Naive thymus-derived CD8-positive, alpha-beta T cell (primary cell): Measurements from ENCODE around the gene TAS2R41. TPM values are rescaled to one million over a fixed set of nuclear protein-coding genes. Genes with fewer than 3 reads are reported as not detected.

Experiments
- ATAC-seq, 2 donors: fragments of 150-1000 bp; cut with Tn5 transposase in 1 of 2; sonication (Bioruptor Pico), chemical (Tn5 transposase) in 1 of 2; 1 replicate in 1 of 2; 2 replicates in 1 of 2; pipeline ENCODE4 v1.10.0; 2021; ENCODE audit warnings: mild to moderate bottlenecking in 2 of 2, moderate library complexity in 2 of 2
- POLR2A ChIA-PET: fragments of 350-600 bp; sonication (Branson Sonifier 250); formaldehyde crosslinking; loops from one replicate; lab custom pipeline; 2021; ENCODE audit warnings: antibody characterized with exemption; lab: Charles Lee
- DNase-seq, 10 donors: peaks; one replicate each; pipeline versions ENCODE4 v3.0.0 to v3.0.0-alpha.2; 2020 to 2022
- H3K27ac Mint-ChIP-seq, 10 donors: one replicate each; pipeline ENCODE4 v1.8.0; 2020 to 2022; ENCODE audit warnings: mild to moderate bottlenecking in 10 of 10, mixed read lengths in 10 of 10, moderate library complexity in 4 of 10, inconsistent platforms in 1 of 10
- H3K27me3 Mint-ChIP-seq, 5 donors: one replicate each; pipeline ENCODE4 v1.8.0; 2021 to 2022; ENCODE audit warnings: mixed read lengths in 5 of 5
- H3K36me3 Mint-ChIP-seq, 3 donors: one replicate each; pipeline ENCODE4 v1.8.0; 2020 to 2022; ENCODE audit warnings: mixed read lengths in 3 of 3, mild to moderate bottlenecking in 2 of 3, inconsistent platforms in 1 of 3
- H3K4me1 Mint-ChIP-seq, 4 donors: one replicate each; pipeline ENCODE4 v1.8.0; 2021 to 2022; ENCODE audit warnings: mixed read lengths in 4 of 4
- H3K4me3 Mint-ChIP-seq, 10 donors: one replicate each; pipeline ENCODE4 v1.8.0; 2020 to 2022; ENCODE audit warnings: mild to moderate bottlenecking in 10 of 10, mixed read lengths in 10 of 10, moderate library complexity in 6 of 10, inconsistent platforms in 1 of 10
- H3K9me3 Mint-ChIP-seq, 9 donors: one replicate each; pipeline ENCODE4 v1.8.0; 2020 to 2022; ENCODE audit warnings: mixed read lengths in 9 of 9, mild to moderate bottlenecking in 3 of 9, inconsistent platforms in 1 of 9, moderate library complexity in 1 of 9
- polyA plus RNA-seq, 3 donors: library from polyadenylated mRNA; unstranded; fragments of 300-500 nt; fragmentation: Illumina TruSeq; gene quantifications; one replicate each; pipeline ENCODE4 v1.2.3, GENCODE V29; 2021
- total RNA-seq, 8 experiments: library from RNA in 2 of 8; stranded (reverse) in 2 of 8; gene quantifications; one replicate each; pipeline ENCODE4 v1.2.3 and lab custom pipeline; 2021 to 2026

The TAS2R41 gene
- total and polyA plus RNA-seq, 5 experiments from 2014 or later, result 0.55 TPM; not detected in 4

- POLR2A ChIA-PET, result no interaction called here
- ATAC-seq (no peak), DNase-seq (no peak)
- H3K4me1 Mint-ChIP-seq, result peaks cover 0 to 10% (median 7%) of the 10 kb centered on the region in 4 donors
- H3K9me3 Mint-ChIP-seq, result no peaks in the 10 kb centered on the region
- H3K27me3 Mint-ChIP-seq, result no peaks in the 10 kb centered on the region
- H3K4me3 Mint-ChIP-seq, result no peak overlapping the region
- peaks cover 0 to 19% (median 4%) of the 10 kb centered on the region in 3 donors for H3K36me3 Mint-ChIP-seq
- H3K27ac Mint-ChIP-seq, result no peak overlapping the region
Observed at GRCh38 chr7:143444785-143445184, 32.9 kb upstream of the TAS2R41 start.

- DNase-seq, result no peak
- ATAC-seq, result no peak
- H3K9me3 Mint-ChIP-seq, result no peaks in the 10 kb centered on the region
- no peak overlapping the region for H3K27ac Mint-ChIP-seq
- POLR2A ChIA-PET, result no interaction called here
- peaks cover 0 to 17% (median 15%) of the 10 kb centered on the region in 3 donors for H3K36me3 Mint-ChIP-seq
- H3K4me3 Mint-ChIP-seq, result no peak overlapping the region
- H3K27me3 Mint-ChIP-seq, result no peaks in the 10 kb centered on the region
- peaks cover 2 to 10% (median 6%) of the 10 kb centered on the region in 4 donors for H3K4me1 Mint-ChIP-seq
Observed at GRCh38 chr7:143447466-143447865, 30.2 kb upstream of the TAS2R41 start.

- no peak for DNase-seq
- Mint-ChIP-seq H3K27me3 (no peaks in the 10 kb centered on the region), H3K27ac (no peak overlapping the region), H3K4me3 (no peak overlapping the region), H3K4me1 (peaks cover 12 to 20% (median 14%) of the 10 kb centered on the region in 4 donors), H3K36me3 (peaks cover 0 to 18% (median 13%) of the 10 kb centered on the region in 3 donors), H3K9me3 (no peaks in the 10 kb centered on the region)
- ATAC-seq, result no peak
- POLR2A ChIA-PET, result no interaction called here
Observed at GRCh38 chr7:143448429-143448828, 29.2 kb upstream of the TAS2R41 start.

GRCh38 chr7:143449793-143450192, 27.9 kb upstream of the TAS2R41 start:
- no peaks in the 10 kb centered on the region for H3K27me3 Mint-ChIP-seq
- DNase-seq, result no peak
- no peak overlapping the region for H3K4me3 Mint-ChIP-seq
- H3K36me3 Mint-ChIP-seq, result peaks cover 0 to 18% (median 13%) of the 10 kb centered on the region in 3 donors
- POLR2A ChIA-PET, result no interaction called here
- H3K4me1 Mint-ChIP-seq, result peaks cover 14 to 33% (median 17%) of the 10 kb centered on the region in 4 donors
- ATAC-seq, result no peak
- H3K9me3 Mint-ChIP-seq, result no peaks in the 10 kb centered on the region
- H3K27ac Mint-ChIP-seq, result no peak overlapping the region

GRCh38 chr7:143451122-143451521, 26.6 kb upstream of the TAS2R41 start:
- Mint-ChIP-seq H3K36me3 (peaks cover 0 to 18% (median 17%) of the 10 kb centered on the region in 3 donors), H3K27ac (peak overlapping the region in 1 of 10 donors; percentile 8), H3K9me3 (no peaks in the 10 kb centered on the region), H3K27me3 (no peaks in the 10 kb centered on the region), H3K4me1 (peaks cover 14 to 43% (median 20%) of the 10 kb centered on the region in 4 donors), H3K4me3 (no peak overlapping the region)
- ATAC-seq (no peak), DNase-seq (no peak)
- POLR2A ChIA-PET, result no interaction called here

- Mint-ChIP-seq H3K27me3 (no peaks in the 10 kb centered on the region), H3K9me3 (no peaks in the 10 kb centered on the region), H3K4me1 (peaks cover 14 to 43% (median 20%) of the 10 kb centered on the region in 4 donors), H3K36me3 (peaks cover 0 to 22% (median 22%) of the 10 kb centered on the region in 3 donors), H3K4me3 (no peak overlapping the region), H3K27ac (peak overlapping the region in 1 of 10 donors; percentile 17)
- ATAC-seq (no peak), DNase-seq (no peak)
- POLR2A ChIA-PET, result no interaction called here
Observed at GRCh38 chr7:143451746-143452145, 25.9 kb upstream of the TAS2R41 start.

GRCh38 chr7:143452495-143452894, 25.2 kb upstream of the TAS2R41 start:
- ATAC-seq (no peak), DNase-seq (no peak)
- peaks cover 0 to 27% (median 26%) of the 10 kb centered on the region in 3 donors for H3K36me3 Mint-ChIP-seq
- no peaks in the 10 kb centered on the region for H3K9me3 Mint-ChIP-seq
- no peak overlapping the region for H3K4me3 Mint-ChIP-seq
- H3K27ac Mint-ChIP-seq, result peak overlapping the region in 2 of 10 donors; percentile 17 to 61
- peaks cover 14 to 44% (median 20%) of the 10 kb centered on the region in 4 donors for H3K4me1 Mint-ChIP-seq
- H3K27me3 Mint-ChIP-seq, result no peaks in the 10 kb centered on the region
- POLR2A ChIA-PET, result no interaction called here

- Mint-ChIP-seq H3K4me3 (no peak overlapping the region), H3K9me3 (no peaks in the 10 kb centered on the region), H3K27ac (peak overlapping the region in 2 of 10 donors; percentile 44 to 71), H3K4me1 (peaks cover 14 to 60% (median 21%) of the 10 kb centered on the region in 4 donors), H3K27me3 (no peaks in the 10 kb centered on the region), H3K36me3 (peaks cover 0 to 30% (median 30%) of the 10 kb centered on the region in 3 donors)
- POLR2A ChIA-PET, result no interaction called here
- DNase-seq (no peak), ATAC-seq (no peak)
Observed at GRCh38 chr7:143454091-143454680, 23.5 kb upstream of the TAS2R41 start.

- ATAC-seq (no peak), DNase-seq (no peak)
- Mint-ChIP-seq H3K9me3 (peaks cover 0 to 3% (median 0%) of the 10 kb centered on the region in 9 donors), H3K27ac (no peak overlapping the region), H3K4me1 (peaks cover 14 to 60% (median 21%) of the 10 kb centered on the region in 4 donors), H3K36me3 (peaks cover 4 to 34% (median 30%) of the 10 kb centered on the region in 3 donors), H3K4me3 (no peak overlapping the region), H3K27me3 (no peaks in the 10 kb centered on the region)
- POLR2A ChIA-PET, result no interaction called here
Observed at GRCh38 chr7:143455491-143455890, 22.2 kb upstream of the TAS2R41 start.

GRCh38 chr7:143455942-143456341, 21.7 kb upstream of the TAS2R41 start:
- Mint-ChIP-seq H3K4me1 (peaks cover 14 to 60% (median 24%) of the 10 kb centered on the region in 4 donors), H3K27me3 (no peaks in the 10 kb centered on the region), H3K4me3 (no peak overlapping the region), H3K27ac (peak overlapping the region in 1 of 10 donors; percentile 59), H3K9me3 (peaks cover 0 to 7% (median 3%) of the 10 kb centered on the region in 9 donors), H3K36me3 (peaks cover 8 to 39% (median 35%) of the 10 kb centered on the region in 3 donors)
- POLR2A ChIA-PET, result no interaction called here
- DNase-seq (no peak), ATAC-seq (no peak)

GRCh38 chr7:143456992-143457793, 20.5 kb upstream of the TAS2R41 start:
- POLR2A ChIA-PET, result no interaction called here
- DNase-seq, result no peak
- H3K27ac Mint-ChIP-seq, result peak overlapping the region in 1 of 10 donors; percentile 40

GRCh38 chr7:143458263-143458662, 19.4 kb upstream of the TAS2R41 start:
- Mint-ChIP-seq H3K9me3 (peaks cover 0 to 14% (median 4%) of the 10 kb centered on the region in 9 donors), H3K27ac (no peak overlapping the region), H3K4me1 (peaks cover 4 to 42% (median 14%) of the 10 kb centered on the region in 4 donors), H3K27me3 (no peaks in the 10 kb centered on the region), H3K36me3 (peaks cover 8 to 40% (median 26%) of the 10 kb centered on the region in 3 donors), H3K4me3 (no peak overlapping the region)
- ATAC-seq (no peak), DNase-seq (no peak)
- POLR2A ChIA-PET, result no interaction called here

More at GRCh38 chr7:143456992-143457793, 20.5 kb upstream of the TAS2R41 start:
- H3K9me3 Mint-ChIP-seq, result peaks cover 0 to 14% (median 4%) of the 10 kb centered on the region in 9 donors
- H3K36me3 Mint-ChIP-seq, result peaks cover 8 to 39% (median 27%) of the 10 kb centered on the region in 3 donors
- no peak for ATAC-seq
- H3K4me3 Mint-ChIP-seq, result peak overlapping the region in 1 of 10 donors; percentile 8
- H3K27me3 Mint-ChIP-seq, result no peaks in the 10 kb centered on the region
- H3K4me1 Mint-ChIP-seq, result peaks cover 14 to 52% (median 22%) of the 10 kb centered on the region in 4 donors

- no peak overlapping the region for H3K4me3 Mint-ChIP-seq
- DNase-seq, result no peak
- ATAC-seq, result no peak
- no peak overlapping the region for H3K27ac Mint-ChIP-seq
- H3K4me1 Mint-ChIP-seq, result peaks cover 2 to 38% (median 14%) of the 10 kb centered on the region in 4 donors
- no peaks in the 10 kb centered on the region for H3K27me3 Mint-ChIP-seq
- H3K9me3 Mint-ChIP-seq, result peaks cover 0 to 14% (median 4%) of the 10 kb centered on the region in 9 donors
- peaks cover 8 to 44% (median 26%) of the 10 kb centered on the region in 3 donors for H3K36me3 Mint-ChIP-seq
- POLR2A ChIA-PET, result no interaction called here
Observed at GRCh38 chr7:143458681-143459080, 19.0 kb upstream of the TAS2R41 start.
